K562 (cell line): Measurements from ENCODE around the gene SNX19.

Experiments used
- CHD1 ChIP-seq: fragments of 200-600 bp; sonication (generic); IDR thresholded peaks from one replicate; pipeline ENCODE4 v1.6.1; 2012; ENCODE audit warnings: mild to moderate bottlenecking, moderate library complexity, low read length, inconsistent platforms
- CTCF ChIP-seq, 3 experiments: IDR thresholded peaks in 2 of 3; conservative IDR thresholded peaks in 1 of 3; 2 replicates each; pipeline ENCODE4 v1.5.1; 2011 to 2012; ENCODE audit warnings: low read length in 3 of 3, mild to moderate bottlenecking in 3 of 3, control low read depth in 2 of 3, improper control_type of control experiment in 1 of 3, inconsistent platforms in 1 of 3, low read depth in 1 of 3, mixed read lengths in 1 of 3, moderate library complexity in 1 of 3; ENCODE audit not compliant: insufficient read depth in 2 of 3
- HNRNPUL1 ChIP-seq: fragments of 200-400 bp; formaldehyde crosslinking; IDR thresholded peaks from 2 replicates; pipeline ENCODE4 v1.6.1; 2017; ENCODE audit warnings: low read length
- PHF8 ChIP-seq: fragments of 200-600 bp; sonication (generic); IDR thresholded peaks from 2 replicates; pipeline ENCODE4 v1.6.1; 2012; ENCODE audit warnings: mixed run types, mild to moderate bottlenecking, inconsistent platforms, low read length, moderate library complexity, borderline replicate concordance
- ZNF699 ChIP-seq: fragments of 250-450 bp; sonication (Bioruptor Pico); IDR thresholded peaks from 2 replicates; pipeline ENCODE4 v1.8.0; 2021; ENCODE audit warnings: mild to moderate bottlenecking, moderate library complexity; ENCODE audit not compliant: insufficient replicate concordance
- ZNF766 ChIP-seq: fragments of 200-800 bp; sonication (Bioruptor generic); conservative IDR thresholded peaks from 2 replicates; pipeline ENCODE4 v1.6.1; 2016; ENCODE audit warnings: missing genetic modification characterization, missing compliant biosample characterization

- TF ChIP-seq ZNF766 (no peak), HNRNPUL1 (no peak), PHF8 (no peak), CTCF (IDR thresholded peaks at IDR 0.05 in 2 of 3, conservative IDR thresholded peaks at IDR 0.05 in 1 of 3; ENCODE audit: insufficient read depth in 2 of 3, low read depth in 1 of 3, low read length in 3 of 3) (no peak), ZNF699 (CRISPR knock-in tag) (no peak), CHD1 (no peak)
Observed at GRCh38 chr11:130891326-130891725, 25.0 kb downstream of the SNX19 start.
